H1 (cell line): ENCODE data around the gene NEK2. TPM values are rescaled to one million over a fixed set of nuclear protein-coding genes. Genes with fewer than 3 reads are reported as not detected.

ENCODE experiments used
- ATF3 ChIP-seq: IDR thresholded peaks from 2 replicates; pipeline ENCODE4 v1.6.1; 2011; ENCODE audit warnings: low read depth, mild to moderate bottlenecking, low read length; ENCODE audit not compliant: insufficient read depth
- JUND ChIP-seq: IDR thresholded peaks from 2 replicates; pipeline ENCODE4 v1.6.1; 2011; ENCODE audit warnings: mild to moderate bottlenecking, improper control_type of control experiment, low read length
- POU5F1 ChIP-seq: IDR thresholded peaks from 2 replicates; pipeline ENCODE4 v1.6.1; 2011; ENCODE audit warnings: low read depth, mild to moderate bottlenecking, low read length, moderate library complexity
- RNF2 ChIP-seq: fragments of 200-900, 300-1000 bp; sonication (generic); IDR thresholded peaks from 2 replicates; pipeline ENCODE4 v1.7.1; 2016; ENCODE audit warnings: borderline replicate concordance, low read depth, mild to moderate bottlenecking, antibody characterized with exemption, low read length; ENCODE audit not compliant: poor library complexity, severe bottlenecking; ENCODE audit errors: missing control alignments
- SAP30 ChIP-seq: fragments of 300-600 bp; sonication (generic); IDR thresholded peaks from 2 replicates; pipeline ENCODE4 v1.7.1; 2012; ENCODE audit warnings: low read length, moderate library complexity, mild to moderate bottlenecking, inconsistent platforms; ENCODE audit not compliant: insufficient read depth, insufficient replicate concordance
- SP2 ChIP-seq: IDR thresholded peaks from 2 replicates; pipeline ENCODE4 v1.6.1; 2012; ENCODE audit warnings: mild to moderate bottlenecking, low read length, inconsistent platforms
- TCF12 ChIP-seq: IDR thresholded peaks from 2 replicates; pipeline ENCODE4 v1.6.1; 2011; ENCODE audit warnings: low read depth, mild to moderate bottlenecking, low read length
- polyA plus RNA-seq, 7 experiments: library from polyadenylated mRNA; depleted of rRNA in 3 of 7; stranded (reverse) in 5 of 7; unstranded in 2 of 7; fragments of >200 nt in 5 of 7; fragments of 200-250 nt in 2 of 7; gene quantifications; 1 replicate in 5 of 7; 2 replicates in 1 of 7; 4 replicates in 1 of 7; pipeline versions ENCODE4 v1.2.1 to v1.2.3, GENCODE V29; 2011 to 2013; ENCODE audit warnings: missing spikeins in 2 of 7, mixed read lengths in 2 of 7
- total RNA-seq: library from RNA; stranded (reverse); fragmentation: NEBNext Ultra II Directional; extraction: Animal tissue kit (Norgen Biotek cat#: 25700); gene quantifications from 2 replicates; pipeline ENCODE4 v1.2.1, GENCODE V29; 2021
- TF ChIP-seq, protein P1 (sequence below): fragments of 300-600 bp; sonication (generic); IDR thresholded peaks from 2 replicates; pipeline ENCODE4 v1.7.1; 2012; ENCODE audit warnings: low read length, moderate library complexity, mild to moderate bottlenecking, inconsistent platforms; ENCODE audit not compliant: insufficient replicate concordance

Gene NEK2
- total and polyA plus RNA-seq, 2 of the 8 experiments (the other 6 are each of a cell fraction or from before 2014, with no cell fraction given), result 8.4 to 22.9 TPM

- TF ChIP-seq, protein P1, sequence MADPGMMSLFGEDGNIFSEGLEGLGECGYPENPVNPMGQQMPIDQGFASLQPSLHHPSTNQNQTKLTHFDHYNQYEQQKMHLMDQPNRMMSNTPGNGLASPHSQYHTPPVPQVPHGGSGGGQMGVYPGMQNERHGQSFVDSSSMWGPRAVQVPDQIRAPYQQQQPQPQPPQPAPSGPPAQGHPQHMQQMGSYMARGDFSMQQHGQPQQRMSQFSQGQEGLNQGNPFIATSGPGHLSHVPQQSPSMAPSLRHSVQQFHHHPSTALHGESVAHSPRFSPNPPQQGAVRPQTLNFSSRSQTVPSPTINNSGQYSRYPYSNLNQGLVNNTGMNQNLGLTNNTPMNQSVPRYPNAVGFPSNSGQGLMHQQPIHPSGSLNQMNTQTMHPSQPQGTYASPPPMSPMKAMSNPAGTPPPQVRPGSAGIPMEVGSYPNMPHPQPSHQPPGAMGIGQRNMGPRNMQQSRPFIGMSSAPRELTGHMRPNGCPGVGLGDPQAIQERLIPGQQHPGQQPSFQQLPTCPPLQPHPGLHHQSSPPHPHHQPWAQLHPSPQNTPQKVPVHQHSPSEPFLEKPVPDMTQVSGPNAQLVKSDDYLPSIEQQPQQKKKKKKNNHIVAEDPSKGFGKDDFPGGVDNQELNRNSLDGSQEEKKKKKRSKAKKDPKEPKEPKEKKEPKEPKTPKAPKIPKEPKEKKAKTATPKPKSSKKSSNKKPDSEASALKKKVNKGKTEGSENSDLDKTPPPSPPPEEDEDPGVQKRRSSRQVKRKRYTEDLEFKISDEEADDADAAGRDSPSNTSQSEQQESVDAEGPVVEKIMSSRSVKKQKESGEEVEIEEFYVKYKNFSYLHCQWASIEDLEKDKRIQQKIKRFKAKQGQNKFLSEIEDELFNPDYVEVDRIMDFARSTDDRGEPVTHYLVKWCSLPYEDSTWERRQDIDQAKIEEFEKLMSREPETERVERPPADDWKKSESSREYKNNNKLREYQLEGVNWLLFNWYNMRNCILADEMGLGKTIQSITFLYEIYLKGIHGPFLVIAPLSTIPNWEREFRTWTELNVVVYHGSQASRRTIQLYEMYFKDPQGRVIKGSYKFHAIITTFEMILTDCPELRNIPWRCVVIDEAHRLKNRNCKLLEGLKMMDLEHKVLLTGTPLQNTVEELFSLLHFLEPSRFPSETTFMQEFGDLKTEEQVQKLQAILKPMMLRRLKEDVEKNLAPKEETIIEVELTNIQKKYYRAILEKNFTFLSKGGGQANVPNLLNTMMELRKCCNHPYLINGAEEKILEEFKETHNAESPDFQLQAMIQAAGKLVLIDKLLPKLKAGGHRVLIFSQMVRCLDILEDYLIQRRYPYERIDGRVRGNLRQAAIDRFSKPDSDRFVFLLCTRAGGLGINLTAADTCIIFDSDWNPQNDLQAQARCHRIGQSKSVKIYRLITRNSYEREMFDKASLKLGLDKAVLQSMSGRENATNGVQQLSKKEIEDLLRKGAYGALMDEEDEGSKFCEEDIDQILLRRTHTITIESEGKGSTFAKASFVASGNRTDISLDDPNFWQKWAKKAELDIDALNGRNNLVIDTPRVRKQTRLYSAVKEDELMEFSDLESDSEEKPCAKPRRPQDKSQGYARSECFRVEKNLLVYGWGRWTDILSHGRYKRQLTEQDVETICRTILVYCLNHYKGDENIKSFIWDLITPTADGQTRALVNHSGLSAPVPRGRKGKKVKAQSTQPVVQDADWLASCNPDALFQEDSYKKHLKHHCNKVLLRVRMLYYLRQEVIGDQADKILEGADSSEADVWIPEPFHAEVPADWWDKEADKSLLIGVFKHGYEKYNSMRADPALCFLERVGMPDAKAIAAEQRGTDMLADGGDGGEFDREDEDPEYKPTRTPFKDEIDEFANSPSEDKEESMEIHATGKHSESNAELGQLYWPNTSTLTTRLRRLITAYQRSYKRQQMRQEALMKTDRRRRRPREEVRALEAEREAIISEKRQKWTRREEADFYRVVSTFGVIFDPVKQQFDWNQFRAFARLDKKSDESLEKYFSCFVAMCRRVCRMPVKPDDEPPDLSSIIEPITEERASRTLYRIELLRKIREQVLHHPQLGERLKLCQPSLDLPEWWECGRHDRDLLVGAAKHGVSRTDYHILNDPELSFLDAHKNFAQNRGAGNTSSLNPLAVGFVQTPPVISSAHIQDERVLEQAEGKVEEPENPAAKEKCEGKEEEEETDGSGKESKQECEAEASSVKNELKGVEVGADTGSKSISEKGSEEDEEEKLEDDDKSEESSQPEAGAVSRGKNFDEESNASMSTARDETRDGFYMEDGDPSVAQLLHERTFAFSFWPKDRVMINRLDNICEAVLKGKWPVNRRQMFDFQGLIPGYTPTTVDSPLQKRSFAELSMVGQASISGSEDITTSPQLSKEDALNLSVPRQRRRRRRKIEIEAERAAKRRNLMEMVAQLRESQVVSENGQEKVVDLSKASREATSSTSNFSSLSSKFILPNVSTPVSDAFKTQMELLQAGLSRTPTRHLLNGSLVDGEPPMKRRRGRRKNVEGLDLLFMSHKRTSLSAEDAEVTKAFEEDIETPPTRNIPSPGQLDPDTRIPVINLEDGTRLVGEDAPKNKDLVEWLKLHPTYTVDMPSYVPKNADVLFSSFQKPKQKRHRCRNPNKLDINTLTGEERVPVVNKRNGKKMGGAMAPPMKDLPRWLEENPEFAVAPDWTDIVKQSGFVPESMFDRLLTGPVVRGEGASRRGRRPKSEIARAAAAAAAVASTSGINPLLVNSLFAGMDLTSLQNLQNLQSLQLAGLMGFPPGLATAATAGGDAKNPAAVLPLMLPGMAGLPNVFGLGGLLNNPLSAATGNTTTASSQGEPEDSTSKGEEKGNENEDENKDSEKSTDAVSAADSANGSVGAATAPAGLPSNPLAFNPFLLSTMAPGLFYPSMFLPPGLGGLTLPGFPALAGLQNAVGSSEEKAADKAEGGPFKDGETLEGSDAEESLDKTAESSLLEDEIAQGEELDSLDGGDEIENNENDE, result no peak
- TF ChIP-seq JUND, result no peak
- TF ChIP-seq SAP30, result no peak
- no peak for TF ChIP-seq ATF3
- TF ChIP-seq POU5F1, result no peak
- no peak for TF ChIP-seq RNF2
- no peak for TF ChIP-seq SP2
- no peak for TF ChIP-seq TCF12
Measured at GRCh38 chr1:211639475-211640300, 35.7 kb downstream of the NEK2 start (continued).
